Body of pancreas (tissue), 4 donors: ENCODE data around the gene CAMTA1. TPM values are rescaled to one million over a fixed set of nuclear protein-coding genes. Genes with fewer than 3 reads are reported as not detected.

Experiments used
- ATAC-seq: fragments of 150-250 bp; one replicate; pipeline ENCODE4 v1.9.1; 2016
- DNase-seq, 4 donors: peaks; one replicate each; pipeline ENCODE4 v3.0.0-alpha.2; 2019
- H3K27ac ChIP-seq, 4 donors: fragments of 200-600 bp; sonication (generic); 1 replicate in 3 of 4; 2 replicates in 1 of 4; pipeline versions ENCODE4 v1.5.1 to v1.6.1; 2016 to 2019; ENCODE audit warnings: mild to moderate bottlenecking in 1 of 4, mixed read lengths in 1 of 4, moderate library complexity in 1 of 4
- H3K27me3 ChIP-seq, 2 donors: fragments of 200-600 bp; sonication (generic); one replicate each; pipeline ENCODE4 v1.6.0; 2016; ENCODE audit warnings: mild to moderate bottlenecking in 1 of 2
- H3K36me3 ChIP-seq, 2 donors: fragments of 200-600 bp; sonication (generic); replicated peaks in 1 of 2; 2 replicates each; pipeline ENCODE4 v1.5.1; 2016; ENCODE audit warnings: low read depth in 2 of 2; ENCODE audit not compliant: insufficient read depth in 1 of 2
- H3K4me1 ChIP-seq: fragments of 200-600 bp; sonication (generic); one replicate; pipeline ENCODE4 v1.6.0; 2016
- H3K4me3 ChIP-seq, 2 donors: fragments of 200-600 bp; sonication (generic); 1 replicate in 1 of 2; 2 replicates in 1 of 2; pipeline ENCODE4 v1.5.1; 2016 to 2019
- H3K9me3 ChIP-seq, 3 donors: fragments of 200-600 bp; sonication (generic); 1 replicate in 2 of 3; 2 replicates in 1 of 3; pipeline ENCODE4 v1.5.1; 2016
- POLR2A ChIP-seq, 3 donors: fragments of 450-650 bp; IDR thresholded peaks; one replicate each; pipeline ENCODE4 v1.6.1; 2016; ENCODE audit warnings: antibody characterized with exemption in 3 of 3, mild to moderate bottlenecking in 2 of 3
- WGBS, 2 donors: methylation state at CpG; one replicate each; pipeline ENCODE4 v1.1.5; 2017; 5-methylcytosine and 5-hydroxymethylcytosine counted together
- intact Hi-C: fragments of 100-400 bp; cut with DNase I; formaldehyde crosslinking; loops from one replicate; pipeline ENCODE4 v1.15.1; 2023
- total RNA-seq, 2 donors: library from RNA; depleted of rRNA; stranded (reverse); fragments of >200 nt; gene quantifications; one replicate each; pipeline ENCODE4 v1.1.0, GENCODE V29; 2016
- TF ChIP-seq, protein P1 (sequence below), 7 experiments: fragments of 450-650 bp in 4 of 7; fragments of 200-600 bp in 3 of 7; sonication (generic) in 3 of 7; IDR thresholded peaks; one replicate each; pipeline ENCODE4 v1.5.1; 2016 to 2019; ENCODE audit warnings: antibody characterized with exemption in 7 of 7

The CAMTA1 gene
- total RNA-seq, 2 donors from 2014 or later = 36.3 to 59.7 TPM

GRCh38 chr1:6848816-6849215 is 63.6 kb downstream of the CAMTA1 start:
- Histone ChIP-seq H3K4me3 (no peak overlapping the region), H3K9me3 (no peaks in the 10 kb centered on the region), H3K36me3 (no peaks in the 10 kb centered on the region), H3K27ac (no peak overlapping the region), H3K27me3 (no peaks in the 10 kb centered on the region), H3K4me1 (no peaks in the 10 kb centered on the region)
- intact Hi-C loops = no loop called here
- DNase-seq (no peak), ATAC-seq (no peak)
- WGBS, 2 donors = 92 to 95% methylated on average over 3 of the region's 3 CpGs
- TF ChIP-seq, protein P1, sequence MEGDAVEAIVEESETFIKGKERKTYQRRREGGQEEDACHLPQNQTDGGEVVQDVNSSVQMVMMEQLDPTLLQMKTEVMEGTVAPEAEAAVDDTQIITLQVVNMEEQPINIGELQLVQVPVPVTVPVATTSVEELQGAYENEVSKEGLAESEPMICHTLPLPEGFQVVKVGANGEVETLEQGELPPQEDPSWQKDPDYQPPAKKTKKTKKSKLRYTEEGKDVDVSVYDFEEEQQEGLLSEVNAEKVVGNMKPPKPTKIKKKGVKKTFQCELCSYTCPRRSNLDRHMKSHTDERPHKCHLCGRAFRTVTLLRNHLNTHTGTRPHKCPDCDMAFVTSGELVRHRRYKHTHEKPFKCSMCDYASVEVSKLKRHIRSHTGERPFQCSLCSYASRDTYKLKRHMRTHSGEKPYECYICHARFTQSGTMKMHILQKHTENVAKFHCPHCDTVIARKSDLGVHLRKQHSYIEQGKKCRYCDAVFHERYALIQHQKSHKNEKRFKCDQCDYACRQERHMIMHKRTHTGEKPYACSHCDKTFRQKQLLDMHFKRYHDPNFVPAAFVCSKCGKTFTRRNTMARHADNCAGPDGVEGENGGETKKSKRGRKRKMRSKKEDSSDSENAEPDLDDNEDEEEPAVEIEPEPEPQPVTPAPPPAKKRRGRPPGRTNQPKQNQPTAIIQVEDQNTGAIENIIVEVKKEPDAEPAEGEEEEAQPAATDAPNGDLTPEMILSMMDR (IDR thresholded peaks at IDR 0.05) = no peak
- no peak for TF ChIP-seq POLR2A (IDR thresholded peaks at IDR 0.05)

DNA sequence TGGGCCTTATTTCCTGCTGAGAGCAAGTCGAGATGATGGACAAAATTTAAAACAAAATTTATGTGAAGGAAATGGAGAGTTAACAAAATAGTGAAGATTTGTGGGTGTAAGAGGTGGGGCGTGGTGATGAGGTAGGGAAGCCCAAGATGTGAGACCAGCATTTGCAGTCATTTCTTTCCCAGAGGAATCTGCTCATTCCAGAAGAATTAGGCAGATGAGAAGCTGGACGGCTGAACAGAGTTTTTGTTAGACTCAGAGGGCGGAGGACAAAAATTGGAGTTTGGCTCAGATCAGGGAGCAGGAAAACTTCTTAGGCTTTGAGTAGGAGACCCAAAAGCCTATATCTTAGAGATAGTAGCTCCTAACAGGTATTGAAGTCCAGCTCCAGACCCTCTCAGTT is 65.3 kb downstream of the CAMTA1 start:
- H3K27me3 ChIP-seq = no peaks in the 10 kb centered on the region
- no peaks in the 10 kb centered on the region for H3K36me3 ChIP-seq
- H3K4me1 ChIP-seq = no peaks in the 10 kb centered on the region
- no peak for TF ChIP-seq POLR2A (IDR thresholded peaks at IDR 0.05)
- TF ChIP-seq, protein P1 (IDR thresholded peaks at IDR 0.05) = no peak
- DNase-seq (no peak), ATAC-seq (no peak)
- H3K4me3 ChIP-seq = no peak overlapping the region
- H3K27ac ChIP-seq = no peak overlapping the region
- 91 to 99% methylated on average over 4 of the region's 4 CpGs for WGBS, 2 donors
- intact Hi-C loops = no loop called here
- H3K9me3 ChIP-seq = no peaks in the 10 kb centered on the region

DNA sequence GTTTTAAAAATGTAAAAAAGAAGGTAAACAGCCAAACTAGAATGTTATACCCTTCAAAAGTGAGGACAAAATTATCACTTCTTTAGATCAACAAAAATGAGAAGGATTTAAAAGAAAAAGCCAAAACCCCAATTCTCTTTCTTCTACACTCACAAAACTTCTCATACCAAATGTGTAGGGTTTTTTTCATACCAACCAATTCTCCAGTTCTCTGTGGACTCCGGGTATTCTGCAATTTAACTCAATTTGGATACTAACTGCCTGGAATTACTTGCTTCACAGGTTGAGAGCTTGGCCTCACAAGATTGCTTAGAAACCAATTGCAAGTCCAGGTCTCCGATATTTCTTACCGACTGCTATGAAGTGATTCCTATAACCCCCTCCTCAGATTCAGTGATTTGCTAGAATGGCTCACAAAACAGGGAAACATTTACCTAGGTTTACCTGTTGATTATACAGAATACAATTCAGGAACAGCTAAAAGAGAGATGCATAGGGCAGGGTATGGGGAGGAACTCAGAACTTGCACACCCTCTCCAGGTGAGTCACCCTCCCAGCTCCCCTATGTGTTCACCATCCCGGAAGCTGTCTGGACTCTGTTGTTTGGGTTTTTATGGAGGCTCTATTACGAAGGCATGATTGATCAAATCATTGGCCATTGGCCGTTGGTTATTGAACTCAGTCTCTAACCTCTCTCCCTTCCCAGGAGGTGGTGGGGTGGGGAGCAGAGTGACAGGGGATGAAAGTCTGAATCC is 67.1 kb downstream of the CAMTA1 start:
- intact Hi-C loops = no loop called here
- no peak for ATAC-seq
- DNase-seq = no peak
- H3K36me3 ChIP-seq = no peaks in the 10 kb centered on the region
- 95 to 96% methylated on average over 6 of the region's 6 CpGs for WGBS, 2 donors
- H3K4me1 ChIP-seq = no peaks in the 10 kb centered on the region
- no peak overlapping the region for H3K4me3 ChIP-seq
- no peaks in the 10 kb centered on the region for H3K9me3 ChIP-seq
- H3K27ac ChIP-seq = no peak overlapping the region
- no peaks in the 10 kb centered on the region for H3K27me3 ChIP-seq
- no peak for TF ChIP-seq POLR2A (IDR thresholded peaks at IDR 0.05)
- TF ChIP-seq, protein P1 (IDR thresholded peaks at IDR 0.05) = no peak

- ATAC-seq (no peak), DNase-seq (no peak)
- Histone ChIP-seq H3K4me1 (no peaks in the 10 kb centered on the region), H3K27me3 (no peaks in the 10 kb centered on the region), H3K9me3 (no peaks in the 10 kb centered on the region), H3K36me3 (no peaks in the 10 kb centered on the region), H3K4me3 (no peak overlapping the region), H3K27ac (no peak overlapping the region)
- intact Hi-C loops = no loop called here
- TF ChIP-seq, protein P1 (IDR thresholded peaks at IDR 0.05) = no peak
- TF ChIP-seq POLR2A (IDR thresholded peaks at IDR 0.05) = no peak
- WGBS, 2 donors = 92 to 94% methylated on average over 4 of the region's 4 CpGs
Observed at GRCh38 chr1:6854166-6854565, 68.9 kb downstream of the CAMTA1 start.

DNA sequence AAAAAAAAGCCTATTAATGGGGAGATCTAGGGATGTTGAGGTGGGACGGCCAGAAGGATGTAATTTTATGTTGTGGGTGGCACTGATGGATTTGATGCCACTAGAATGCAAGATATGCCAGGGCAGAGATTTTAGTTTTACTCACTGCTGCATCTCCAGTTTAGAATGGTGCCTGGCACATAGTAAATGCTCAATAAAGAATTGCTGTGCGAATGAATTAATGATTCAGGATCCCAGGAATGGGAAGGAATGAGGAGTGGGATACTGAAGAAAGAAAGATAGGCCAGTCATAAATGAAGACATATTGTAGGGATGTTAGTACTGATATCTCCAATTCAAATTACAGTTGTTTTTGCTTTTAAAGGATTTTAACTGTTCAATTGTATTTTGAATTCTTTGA is 72.6 kb downstream of the CAMTA1 start:
- Histone ChIP-seq H3K36me3 (no peaks in the 10 kb centered on the region), H3K4me3 (no peak overlapping the region), H3K9me3 (no peaks in the 10 kb centered on the region), H3K27ac (no peak overlapping the region), H3K4me1 (peaks cover 9% of the 10 kb centered on the region), H3K27me3 (no peaks in the 10 kb centered on the region)
- DNase-seq (no peak), ATAC-seq (no peak)
- intact Hi-C loops = no loop called here
- WGBS, 2 donors = 91 to 98% methylated on average over 2 of the region's 2 CpGs
- TF ChIP-seq, protein P1 (IDR thresholded peaks at IDR 0.05) = no peak
- TF ChIP-seq POLR2A (IDR thresholded peaks at IDR 0.05) = no peak
